ENCODE results near the gene EEF1G. TPM values are rescaled to one million over a fixed set of nuclear protein-coding genes. Genes with fewer than 3 reads are reported as not detected.
"Not testable (repeated sequence)": the region's sequence is repeated elsewhere in the genome, so short reads cannot be mapped to it uniquely, and the experiment has no call there.

The EEF1G gene
- total RNA-seq, 1 experiment from 2014 or later, result 1,815 TPM

DNA sequence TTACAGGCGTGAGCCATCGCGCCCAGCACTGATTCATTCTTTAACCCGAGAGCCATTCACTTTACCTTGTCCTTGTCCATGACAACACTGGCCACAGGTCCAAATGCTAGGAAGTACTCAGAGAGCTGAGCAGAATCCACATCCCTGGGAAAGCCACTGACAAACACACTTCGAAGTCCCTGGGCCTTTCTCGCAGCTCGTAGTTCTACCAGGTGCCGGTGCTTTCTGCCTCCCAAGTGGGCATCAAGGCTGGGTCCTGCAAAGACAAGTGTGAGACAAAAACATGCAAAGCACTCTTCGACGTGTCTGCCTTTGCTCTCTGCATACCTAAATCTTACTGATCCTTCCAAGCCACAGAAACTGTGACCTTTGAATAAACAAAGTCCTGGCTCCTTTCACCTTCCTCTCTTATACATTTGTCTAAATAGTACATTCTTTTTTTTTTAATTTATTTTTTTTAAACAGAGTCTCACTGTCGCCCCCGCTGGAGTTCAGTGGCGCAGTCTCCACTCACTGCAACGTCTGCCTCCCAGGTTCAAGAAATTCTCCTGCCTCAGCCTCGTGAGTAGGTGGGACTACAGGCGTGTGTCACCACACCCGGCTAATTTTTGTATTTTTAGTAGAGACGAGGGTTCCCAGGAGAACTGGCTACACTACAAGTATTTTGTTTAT is 15.4 kb upstream of the EEF1G start:
- H3K9me3 ChIP-seq (ENCODE audit: low read length), result no peaks in the 10 kb centered on the region
- peaks cover 21% of the 10 kb centered on the region for H3K36me3 ChIP-seq (ENCODE audit: low read depth, low read length)
- H3F3A ChIP-seq (ENCODE audit: low read length, unreplicated experiment), result peaks cover 7% of the 10 kb centered on the region
- ChIA-PET CTCF (no interaction called here), POLR2A (ENCODE audit: unreplicated experiment) (no interaction called here)
- intact Hi-C loops (cut with micrococcal nuclease), result no loop called here
- TF ChIP-seq, protein P1, sequence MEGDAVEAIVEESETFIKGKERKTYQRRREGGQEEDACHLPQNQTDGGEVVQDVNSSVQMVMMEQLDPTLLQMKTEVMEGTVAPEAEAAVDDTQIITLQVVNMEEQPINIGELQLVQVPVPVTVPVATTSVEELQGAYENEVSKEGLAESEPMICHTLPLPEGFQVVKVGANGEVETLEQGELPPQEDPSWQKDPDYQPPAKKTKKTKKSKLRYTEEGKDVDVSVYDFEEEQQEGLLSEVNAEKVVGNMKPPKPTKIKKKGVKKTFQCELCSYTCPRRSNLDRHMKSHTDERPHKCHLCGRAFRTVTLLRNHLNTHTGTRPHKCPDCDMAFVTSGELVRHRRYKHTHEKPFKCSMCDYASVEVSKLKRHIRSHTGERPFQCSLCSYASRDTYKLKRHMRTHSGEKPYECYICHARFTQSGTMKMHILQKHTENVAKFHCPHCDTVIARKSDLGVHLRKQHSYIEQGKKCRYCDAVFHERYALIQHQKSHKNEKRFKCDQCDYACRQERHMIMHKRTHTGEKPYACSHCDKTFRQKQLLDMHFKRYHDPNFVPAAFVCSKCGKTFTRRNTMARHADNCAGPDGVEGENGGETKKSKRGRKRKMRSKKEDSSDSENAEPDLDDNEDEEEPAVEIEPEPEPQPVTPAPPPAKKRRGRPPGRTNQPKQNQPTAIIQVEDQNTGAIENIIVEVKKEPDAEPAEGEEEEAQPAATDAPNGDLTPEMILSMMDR (conservative IDR thresholded peaks at IDR 0.05; ENCODE audit: low read depth, low read length), result peak; percentile 59
- TF ChIP-seq EZH2phosphoT487 (IDR thresholded peaks at IDR 0.05; ENCODE audit: borderline replicate concordance, low read length), result no peak
- H3K27ac ChIP-seq (ENCODE audit: low read length), result no peak overlapping the region
- H3K4me3 ChIP-seq (ENCODE audit: low read length), result no peak overlapping the region
- BruUV-seq (replicated peaks), result no TSS peak
- peaks cover 35% of the 10 kb centered on the region for H3K79me2 ChIP-seq (ENCODE audit: low read length)
- H3K4me2 ChIP-seq (ENCODE audit: low read length), result 0 out of 2 replicates have a peak overlapping the region, but pooled peaks have one; percentile 80
- H4K20me1 ChIP-seq (ENCODE audit: low read length), result no peaks in the 10 kb centered on the region
- DNase-seq (peak; percentile 39), ATAC-seq (no peak)
- H3K9me2 ChIP-seq (replicated peaks; ENCODE audit: low read length), result no peaks in the 10 kb centered on the region
- no peak overlapping the region for H2AFZ ChIP-seq (ENCODE audit: low read length)
- no peaks in the 10 kb centered on the region for H3K27me3 ChIP-seq (ENCODE audit: low read length)
- peaks cover 25% of the 10 kb centered on the region for H3K4me1 ChIP-seq (ENCODE audit: insufficient read depth, low read length)
- no peak overlapping the region for H3K9ac ChIP-seq (ENCODE audit: low read length)

DNA sequence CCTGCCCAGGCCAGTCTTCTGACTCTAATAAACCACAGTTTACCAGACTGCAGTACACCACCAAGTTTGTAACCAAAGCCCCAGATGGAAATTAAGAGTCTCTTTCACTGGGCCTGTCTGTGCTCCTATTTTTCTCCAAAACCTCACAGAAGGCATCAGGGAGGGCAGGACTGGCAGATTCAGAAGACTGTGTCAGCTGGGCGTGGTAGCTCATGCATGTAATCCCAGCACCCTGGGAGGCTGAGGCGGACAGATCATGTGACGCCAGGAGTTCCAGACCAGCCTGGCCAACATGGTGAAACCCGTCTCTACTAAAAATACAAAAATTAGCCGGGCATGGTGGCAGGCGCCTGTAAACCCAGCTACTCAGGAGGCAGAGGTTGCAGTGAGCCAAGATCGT is 11.7 kb upstream of the EEF1G start:
- H3K27ac ChIP-seq (ENCODE audit: low read length); H4K20me1 ChIP-seq (ENCODE audit: low read length); H3K27me3 ChIP-seq (ENCODE audit: low read length); H3K9me2 ChIP-seq (replicated peaks; ENCODE audit: low read length); ATAC-seq; H3F3A ChIP-seq (ENCODE audit: low read length, unreplicated experiment); DNase-seq; BruUV-seq (replicated peaks); H3K4me2 ChIP-seq (ENCODE audit: low read length); H2AFZ ChIP-seq (ENCODE audit: low read length); H3K9ac ChIP-seq (ENCODE audit: low read length); H3K4me3 ChIP-seq (ENCODE audit: low read length); intact Hi-C loops (cut with micrococcal nuclease); H3K9me3 ChIP-seq (ENCODE audit: low read length); CTCF ChIA-PET; POLR2A ChIA-PET (ENCODE audit: unreplicated experiment): not testable (repeated sequence)
- Histone ChIP-seq H3K36me3 (ENCODE audit: low read depth, low read length) (peaks cover 21% of the 10 kb centered on the region), H3K4me1 (ENCODE audit: insufficient read depth, low read length) (peaks cover 12% of the 10 kb centered on the region), H3K79me2 (ENCODE audit: low read length) (peaks cover 33% of the 10 kb centered on the region)

- POLR2A ChIA-PET (ENCODE audit: unreplicated experiment); H3K27ac ChIP-seq (ENCODE audit: low read length); H3K4me1 ChIP-seq (ENCODE audit: insufficient read depth, low read length); intact Hi-C loops (cut with micrococcal nuclease); BruUV-seq (replicated peaks); H2AFZ ChIP-seq (ENCODE audit: low read length); ATAC-seq; H3K9me2 ChIP-seq (replicated peaks; ENCODE audit: low read length); DNase-seq; H4K20me1 ChIP-seq (ENCODE audit: low read length); H3F3A ChIP-seq (ENCODE audit: low read length, unreplicated experiment); H3K4me3 ChIP-seq (ENCODE audit: low read length); CTCF ChIA-PET; H3K27me3 ChIP-seq (ENCODE audit: low read length); H3K4me2 ChIP-seq (ENCODE audit: low read length); H3K9ac ChIP-seq (ENCODE audit: low read length); H3K9me3 ChIP-seq (ENCODE audit: low read length): not testable (repeated sequence)
- H3K79me2 ChIP-seq (ENCODE audit: low read length), result peaks cover 16% of the 10 kb centered on the region; the same call in 1 of the 2 replicates
- peaks cover 25% of the 10 kb centered on the region for H3K36me3 ChIP-seq (ENCODE audit: low read depth, low read length)
Observed at GRCh38 chr11:62581735-62582134, 8.0 kb upstream of the EEF1G start.
